A673 (cell line): ENCODE measurements around the gene RFT1. TPM values are rescaled to one million over a fixed set of nuclear protein-coding genes. Genes with fewer than 3 reads are reported as not detected.

Experiments used
- BruUV-seq: library from RNA; stranded (reverse); fragments of 400-500 nt; replicated peaks from 2 replicates; lab custom pipeline; 2021; lab: Mats Ljungman, UMichigan
- CTCF ChIA-PET: fragments of 300-600 bp; sonication (Branson Sonifier 250); formaldehyde crosslinking; loops from one replicate; lab custom pipeline; 2022; ENCODE audit warnings: antibody characterized with exemption; lab: Charles Lee
- POLR2A ChIA-PET: fragments of 300-600 bp; sonication (Branson Sonifier 250); formaldehyde crosslinking; loops from one replicate; lab custom pipeline; 2022; ENCODE audit warnings: antibody characterized with exemption; ENCODE audit not compliant: low non-redundant PET; lab: Charles Lee
- DNase-seq: peaks from one replicate; pipeline ENCODE4 v3.0.0-alpha.2; 2015; ENCODE audit warnings: low spot score
- H3K27ac ChIP-seq: fragments of 200-600 bp; sonication (generic); 2 replicates; pipeline ENCODE4 v1.5.1; 2016; ENCODE audit warnings: mixed run types, low read depth, mild to moderate bottlenecking, mixed read lengths, antibody characterized with exemption, low read length; ENCODE audit not compliant: poor library complexity, severe bottlenecking
- H3K27me3 ChIP-seq: fragments of 200-600 bp; sonication (generic); replicated peaks from 2 replicates; pipeline ENCODE4 v1.6.1; 2017; ENCODE audit warnings: mixed run types, low read depth, mild to moderate bottlenecking, mixed read lengths, antibody characterized with exemption, low read length; ENCODE audit not compliant: insufficient read depth, poor library complexity
- H3K36me3 ChIP-seq: fragments of 200-600 bp; sonication (generic); 2 replicates; pipeline ENCODE4 v1.6.1; 2016; ENCODE audit warnings: mixed run types, mild to moderate bottlenecking, mixed read lengths, antibody characterized with exemption, low read length; ENCODE audit not compliant: insufficient read depth, poor library complexity, severe bottlenecking
- H3K4me1 ChIP-seq: fragments of 200-600 bp; sonication (generic); 2 replicates; pipeline ENCODE4 v1.6.1; 2017; ENCODE audit warnings: mixed run types, mild to moderate bottlenecking, mixed read lengths, antibody characterized with exemption, low read length; ENCODE audit not compliant: insufficient read depth, poor library complexity, severe bottlenecking
- H3K4me3 ChIP-seq: fragments of 200-600 bp; sonication (generic); 2 replicates; pipeline ENCODE4 v1.5.1; 2016; ENCODE audit warnings: low read depth, mixed run types, mild to moderate bottlenecking, mixed read lengths, low read length; ENCODE audit not compliant: poor library complexity, severe bottlenecking
- H3K9me3 ChIP-seq: fragments of 200-600 bp; sonication (generic); 2 replicates; pipeline ENCODE4 v1.6.1; 2016; ENCODE audit warnings: mixed run types, low read depth, mild to moderate bottlenecking, mixed read lengths, antibody characterized with exemption, low read length; ENCODE audit not compliant: poor library complexity, severe bottlenecking
- CTCF ChIP-seq: fragments of 300-800, 200-600 bp; sonication (generic); conservative IDR thresholded peaks from 2 replicates; pipeline ENCODE4 v1.5.1; 2017; ENCODE audit warnings: low read depth, mild to moderate bottlenecking, antibody characterized with exemption, low read length, moderate library complexity, mixed read lengths
- EZH2 ChIP-seq: fragments of 200-600 bp; sonication (generic); IDR thresholded peaks from 2 replicates; pipeline ENCODE4 v1.6.1; 2017; ENCODE audit warnings: borderline replicate concordance, low read depth, mild to moderate bottlenecking, mixed read lengths, antibody characterized with exemption, low read length; ENCODE audit not compliant: poor library complexity, severe bottlenecking
- intact Hi-C: fragments of 100-400 bp; cut with micrococcal nuclease; formaldehyde crosslinking; loops from one replicate; pipeline ENCODE4 v1.10.0; 2022; ENCODE audit not compliant: unreplicated experiment
- total RNA-seq: library from RNA; stranded (reverse); gene quantifications from 2 replicates; pipeline ENCODE4 v1.2.3, GENCODE V29; 2021

RFT1 gene
- total RNA-seq, 1 experiment from 2014 or later = 16.7 TPM

GRCh38 chr3:53075743-53076140, 54.5 kb downstream of the RFT1 start:
- no peak for DNase-seq
- BruUV-seq = no TSS peak
- H3K9me3 ChIP-seq = no peaks in the 10 kb centered on the region

GRCh38 chr3:53074761-53075742, 55.2 kb downstream of the RFT1 start:
- Histone ChIP-seq H3K36me3 (no peaks in the 10 kb centered on the region), H3K27me3 (no peaks in the 10 kb centered on the region), H3K4me3 (no peak overlapping the region), H3K27ac (no peak overlapping the region), H3K4me1 (peaks cover 4% of the 10 kb centered on the region), H3K9me3 (no peaks in the 10 kb centered on the region)
- intact Hi-C loops = loop anchor here (5.0 kb wide), 1 partner anchor 223 kb away; no protein-coding TSS in a partner anchor
- no peak for DNase-seq
- no TSS peak for BruUV-seq
- TF ChIP-seq EZH2 = no peak
- POLR2A ChIA-PET = no interaction called here
- CTCF ChIA-PET = no interaction called here

More at GRCh38 chr3:53075743-53076140, 54.5 kb downstream of the RFT1 start:
- POLR2A ChIA-PET = no interaction called here
- Histone ChIP-seq H3K36me3 (no peaks in the 10 kb centered on the region), H3K4me1 (peaks cover 4% of the 10 kb centered on the region), H3K27me3 (no peaks in the 10 kb centered on the region), H3K27ac (no peak overlapping the region), H3K4me3 (no peak overlapping the region)
- intact Hi-C loops = no loop called here
- CTCF ChIA-PET = no interaction called here
- no peak for TF ChIP-seq EZH2
- no peak for TF ChIP-seq CTCF

GRCh38 chr3:53074366-53074696, 55.9 kb downstream of the RFT1 start:
- Histone ChIP-seq H3K36me3 (no peaks in the 10 kb centered on the region), H3K9me3 (no peaks in the 10 kb centered on the region), H3K4me3 (no peak overlapping the region), H3K27me3 (no peaks in the 10 kb centered on the region), H3K4me1 (peaks cover 4% of the 10 kb centered on the region), H3K27ac (no peak overlapping the region)
- no peak for TF ChIP-seq CTCF
- no peak for TF ChIP-seq EZH2
- no TSS peak for BruUV-seq
- POLR2A ChIA-PET = no interaction called here
- intact Hi-C loops = loop anchor here (5.0 kb wide), 1 partner anchor 222 kb away; no protein-coding TSS in a partner anchor
- no peak for DNase-seq
- CTCF ChIA-PET = no interaction called here
